Measurements from ENCODE around the gene AQP4.

AQP4 gene

GRCh38 chr18:26893996-26894395, 28.5 kb upstream of the AQP4 start:
- Histone ChIP-seq H3K27ac (no peak overlapping the region), H3K4me3 (peak overlapping the region; percentile 14)
- TF ChIP-seq CTCF (IDR thresholded peaks at IDR 0.05) = no peak
- no peak for DNase-seq (ENCODE audit: low spot score)

- Histone ChIP-seq H3K27ac (no peak overlapping the region), H3K4me3 (no peak overlapping the region)
- no peak for DNase-seq (ENCODE audit: low spot score)
- TF ChIP-seq CTCF (IDR thresholded peaks at IDR 0.05) = no peak
These were observed 22.8 kb upstream of the AQP4 start for GRCh38 chr18:26888259-26888658.

GRCh38 chr18:26875040-26875654, 9.6 kb upstream of the AQP4 start:
- H3K4me3 ChIP-seq = no peak overlapping the region
- no peak overlapping the region for H3K27ac ChIP-seq
- TF ChIP-seq CTCF (IDR thresholded peaks at IDR 0.05) = no peak
- DNase-seq (ENCODE audit: low spot score) = no peak

- DNase-seq (ENCODE audit: low spot score) = no peak
- H3K27ac ChIP-seq = no peak overlapping the region
- TF ChIP-seq CTCF (IDR thresholded peaks at IDR 0.05) = no peak
- H3K4me3 ChIP-seq = no peak overlapping the region
These were observed 8.8 kb upstream of the AQP4 start for GRCh38 chr18:26874283-26874682.

- DNase-seq (ENCODE audit: low spot score) = no peak
- no peak overlapping the region for H3K27ac ChIP-seq
- no peak overlapping the region for H3K4me3 ChIP-seq
- no peak for TF ChIP-seq CTCF (IDR thresholded peaks at IDR 0.05)
These were observed 4.1 kb upstream of the AQP4 start for GRCh38 chr18:26869640-26870039.

GRCh38 chr18:26868968-26869586, 3.6 kb upstream of the AQP4 start:
- no peak for DNase-seq (ENCODE audit: low spot score)
- H3K27ac ChIP-seq = no peak overlapping the region
- H3K4me3 ChIP-seq = no peak overlapping the region
- TF ChIP-seq CTCF (IDR thresholded peaks at IDR 0.05) = no peak

GRCh38 chr18:26867471-26867870, 2.0 kb upstream of the AQP4 start:
- no peak for TF ChIP-seq CTCF (IDR thresholded peaks at IDR 0.05)
- DNase-seq (ENCODE audit: low spot score) = no peak
- no peak overlapping the region for H3K27ac ChIP-seq
- H3K4me3 ChIP-seq = no peak overlapping the region
